Gastrocnemius medialis (tissue), 4 donors: ENCODE data around the gene FNDC10.

ENCODE experiments used
- POLR2A ChIP-seq, 2 donors: fragments of 450-650 bp; IDR thresholded peaks; one replicate each; pipeline ENCODE4 v1.6.1; 2017; ENCODE audit warnings: antibody characterized with exemption in 2 of 2, mild to moderate bottlenecking in 2 of 2, moderate library complexity in 2 of 2
- TF ChIP-seq, protein P1 (sequence below), 5 experiments: fragments of 450-650 bp in 3 of 5; fragments of 200-600 bp in 2 of 5; sonication (generic) in 2 of 5; IDR thresholded peaks in 4 of 5; conservative IDR thresholded peaks in 1 of 5; 1 replicate in 4 of 5; 2 replicates in 1 of 5; pipeline ENCODE4 v1.5.1; 2016 to 2019; ENCODE audit warnings: antibody characterized with exemption in 5 of 5, mild to moderate bottlenecking in 3 of 5, moderate library complexity in 3 of 5

DNA sequence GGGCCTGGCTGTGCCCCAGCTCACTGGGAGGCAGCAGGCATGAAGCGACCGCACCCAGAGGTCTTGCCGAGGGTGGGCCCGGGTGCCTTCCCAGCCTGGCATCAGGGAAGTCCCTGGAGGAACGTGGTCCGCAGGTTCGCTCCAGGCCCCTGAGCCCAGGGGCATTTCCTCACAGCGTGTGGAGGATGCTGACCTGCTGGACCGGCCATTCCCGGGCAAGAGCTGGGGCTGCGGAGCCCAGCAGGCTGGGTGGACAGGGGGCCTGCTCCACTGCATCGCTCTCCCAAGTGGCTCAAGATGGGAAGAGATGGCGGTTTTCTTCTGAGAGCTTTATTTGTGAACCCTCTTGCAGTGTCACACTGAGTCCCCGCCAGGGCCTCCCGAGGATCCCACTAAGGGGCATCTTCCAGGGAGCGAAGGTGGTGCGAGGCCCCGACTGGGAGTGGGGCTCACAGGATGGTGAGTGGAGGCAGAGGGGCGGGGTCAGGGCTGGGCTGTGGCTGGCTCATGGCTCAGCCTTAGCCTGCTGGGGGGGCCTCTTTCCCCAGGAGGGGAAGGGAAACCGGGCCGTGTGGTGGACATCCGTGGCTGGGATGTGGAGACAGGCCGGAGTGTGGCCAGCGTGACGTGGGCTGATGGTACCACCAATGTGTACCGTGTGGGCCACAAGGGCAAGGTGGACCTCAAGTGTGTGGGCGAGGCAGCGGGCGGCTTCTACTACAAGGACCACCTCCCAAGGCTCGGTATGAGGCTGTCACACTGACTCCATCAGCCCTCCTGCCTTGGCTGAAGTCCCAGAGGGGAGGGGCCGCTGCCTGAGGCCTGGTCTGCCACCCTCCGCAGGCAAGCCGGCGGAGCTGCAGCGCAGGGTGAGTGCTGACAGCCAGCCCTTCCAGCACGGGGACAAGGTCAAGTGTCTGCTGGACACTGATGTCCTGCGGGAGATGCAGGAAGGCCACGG is 24.8 kb upstream of the FNDC10 start:
- TF ChIP-seq, protein P1, sequence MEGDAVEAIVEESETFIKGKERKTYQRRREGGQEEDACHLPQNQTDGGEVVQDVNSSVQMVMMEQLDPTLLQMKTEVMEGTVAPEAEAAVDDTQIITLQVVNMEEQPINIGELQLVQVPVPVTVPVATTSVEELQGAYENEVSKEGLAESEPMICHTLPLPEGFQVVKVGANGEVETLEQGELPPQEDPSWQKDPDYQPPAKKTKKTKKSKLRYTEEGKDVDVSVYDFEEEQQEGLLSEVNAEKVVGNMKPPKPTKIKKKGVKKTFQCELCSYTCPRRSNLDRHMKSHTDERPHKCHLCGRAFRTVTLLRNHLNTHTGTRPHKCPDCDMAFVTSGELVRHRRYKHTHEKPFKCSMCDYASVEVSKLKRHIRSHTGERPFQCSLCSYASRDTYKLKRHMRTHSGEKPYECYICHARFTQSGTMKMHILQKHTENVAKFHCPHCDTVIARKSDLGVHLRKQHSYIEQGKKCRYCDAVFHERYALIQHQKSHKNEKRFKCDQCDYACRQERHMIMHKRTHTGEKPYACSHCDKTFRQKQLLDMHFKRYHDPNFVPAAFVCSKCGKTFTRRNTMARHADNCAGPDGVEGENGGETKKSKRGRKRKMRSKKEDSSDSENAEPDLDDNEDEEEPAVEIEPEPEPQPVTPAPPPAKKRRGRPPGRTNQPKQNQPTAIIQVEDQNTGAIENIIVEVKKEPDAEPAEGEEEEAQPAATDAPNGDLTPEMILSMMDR (IDR thresholded peaks at IDR 0.05 in 4 of 5, conservative IDR thresholded peaks at IDR 0.05 in 1 of 5): no peak
- no peak for TF ChIP-seq POLR2A (IDR thresholded peaks at IDR 0.05)
